Subcutaneous adipose tissue (tissue), 4 donors: ENCODE data around the gene GGTA1. TPM values are rescaled to one million over a fixed set of nuclear protein-coding genes. Genes with fewer than 3 reads are reported as not detected.

Source experiments
- total RNA-seq, 4 donors: library from RNA; depleted of rRNA; stranded (reverse); fragments of >200 nt; gene quantifications; one replicate each; pipeline ENCODE4 v1.1.0, GENCODE V29; 2016
- TF ChIP-seq, protein P1 (sequence below): fragments of 450-650 bp; IDR thresholded peaks from one replicate; pipeline ENCODE4 v1.5.1; 2016; ENCODE audit warnings: low read depth, mild to moderate bottlenecking, control low read depth, antibody characterized with exemption, moderate library complexity

Gene GGTA1
- total RNA-seq, 4 donors from 2014 or later: 12.4 to 30.9 (median 17.5) TPM

DNA sequence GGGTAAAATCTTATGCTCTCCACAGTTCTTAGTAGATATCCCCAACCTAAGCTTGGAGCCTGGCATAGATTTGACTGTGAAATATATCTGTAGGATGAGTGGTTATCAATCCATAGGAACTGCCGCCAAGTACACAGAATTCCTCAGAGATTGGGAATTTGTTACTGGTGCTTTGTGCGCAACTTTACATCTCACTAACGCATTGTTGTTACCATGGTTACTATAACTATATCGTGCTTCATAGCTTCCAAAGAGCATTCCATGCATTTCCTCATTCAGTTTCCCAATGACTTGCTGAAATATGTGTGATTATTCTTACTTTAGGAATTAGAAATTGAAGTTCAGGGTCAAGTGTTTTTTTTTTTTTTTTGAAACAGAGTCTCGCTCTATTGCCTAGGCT lies 9.5 kb upstream of the GGTA1 start:
- TF ChIP-seq, protein P1, sequence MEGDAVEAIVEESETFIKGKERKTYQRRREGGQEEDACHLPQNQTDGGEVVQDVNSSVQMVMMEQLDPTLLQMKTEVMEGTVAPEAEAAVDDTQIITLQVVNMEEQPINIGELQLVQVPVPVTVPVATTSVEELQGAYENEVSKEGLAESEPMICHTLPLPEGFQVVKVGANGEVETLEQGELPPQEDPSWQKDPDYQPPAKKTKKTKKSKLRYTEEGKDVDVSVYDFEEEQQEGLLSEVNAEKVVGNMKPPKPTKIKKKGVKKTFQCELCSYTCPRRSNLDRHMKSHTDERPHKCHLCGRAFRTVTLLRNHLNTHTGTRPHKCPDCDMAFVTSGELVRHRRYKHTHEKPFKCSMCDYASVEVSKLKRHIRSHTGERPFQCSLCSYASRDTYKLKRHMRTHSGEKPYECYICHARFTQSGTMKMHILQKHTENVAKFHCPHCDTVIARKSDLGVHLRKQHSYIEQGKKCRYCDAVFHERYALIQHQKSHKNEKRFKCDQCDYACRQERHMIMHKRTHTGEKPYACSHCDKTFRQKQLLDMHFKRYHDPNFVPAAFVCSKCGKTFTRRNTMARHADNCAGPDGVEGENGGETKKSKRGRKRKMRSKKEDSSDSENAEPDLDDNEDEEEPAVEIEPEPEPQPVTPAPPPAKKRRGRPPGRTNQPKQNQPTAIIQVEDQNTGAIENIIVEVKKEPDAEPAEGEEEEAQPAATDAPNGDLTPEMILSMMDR: no peak

GRCh38 chr9:121508415-121508814 lies 8.8 kb upstream of the GGTA1 start:
- TF ChIP-seq, protein P1: no peak

GRCh38 chr9:121505903-121506735 lies 6.5 kb upstream of the GGTA1 start:
- TF ChIP-seq, protein P1: no peak

DNA sequence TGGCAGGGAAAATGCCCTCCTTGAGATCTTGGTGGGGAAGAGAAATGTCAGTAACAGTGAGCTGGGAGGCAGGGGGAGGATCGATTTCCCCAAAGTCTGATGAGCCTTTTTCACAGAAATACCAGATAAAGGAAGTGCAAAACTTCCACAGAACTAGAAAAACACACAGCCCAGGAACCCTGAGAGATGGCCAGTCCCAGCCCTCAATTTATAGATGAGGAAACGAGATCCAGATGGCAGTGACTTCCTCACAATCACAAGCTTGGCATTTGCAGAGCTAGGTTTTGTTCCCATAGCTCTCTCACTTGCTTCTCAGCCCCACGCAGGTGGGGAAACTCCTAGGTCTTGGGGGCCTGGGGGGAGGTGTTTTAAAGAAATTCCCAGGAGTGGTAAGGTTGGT lies 3.8 kb upstream of the GGTA1 start:
- TF ChIP-seq, protein P1: no peak

GRCh38 chr9:121500165-121500478 lies 478 bp upstream of the GGTA1 start:
- TF ChIP-seq, protein P1: no peak

GRCh38 chr9:121499177-121499426 lies 542 bp downstream of the GGTA1 start:
- TF ChIP-seq, protein P1: no peak

DNA sequence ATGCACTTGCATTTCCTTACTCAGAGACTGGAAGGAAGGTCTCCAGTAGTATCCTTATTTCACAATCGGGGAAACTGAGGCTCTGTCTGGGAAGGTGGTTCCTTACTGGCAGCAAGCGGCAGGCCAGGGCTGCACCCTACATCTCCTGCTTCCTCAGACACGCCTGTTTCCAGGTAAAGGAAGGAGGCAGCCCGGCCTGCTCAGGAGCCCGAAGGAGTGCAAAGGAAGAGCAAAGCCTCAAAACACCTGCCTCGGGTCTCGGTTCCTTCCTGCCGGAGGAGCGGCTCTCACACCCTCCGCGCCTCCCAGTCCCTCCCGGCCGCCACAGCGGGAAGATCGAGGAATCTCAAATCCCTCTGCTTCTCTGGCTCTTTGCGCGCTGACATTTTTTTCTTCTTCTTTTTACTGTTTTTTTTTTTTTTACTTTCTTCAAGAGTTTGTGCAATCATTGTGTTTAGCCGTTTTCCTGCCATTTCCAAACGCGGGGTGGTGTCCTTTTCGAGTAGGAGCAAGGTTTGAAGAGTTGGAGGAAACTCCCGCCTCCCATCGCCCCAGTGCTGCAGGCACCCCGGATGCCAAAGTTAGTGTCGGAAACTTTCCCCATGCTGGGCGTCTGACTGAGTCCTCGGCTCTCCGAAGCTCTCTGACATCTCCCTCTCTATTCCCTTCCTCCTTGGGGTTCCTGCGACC lies 1.0 kb downstream of the GGTA1 start:
- TF ChIP-seq, protein P1: no peak
